Body of pancreas (tissue), 4 donors: ENCODE results near the gene FILIP1L. TPM values are rescaled to one million over a fixed set of nuclear protein-coding genes. Genes with fewer than 3 reads are reported as not detected.

Source experiments
- ATAC-seq: fragments of 150-250 bp; one replicate; pipeline ENCODE4 v1.9.1; 2016
- DNase-seq, 4 donors: peaks; one replicate each; pipeline ENCODE4 v3.0.0-alpha.2; 2019
- H3K27ac ChIP-seq, 4 donors: fragments of 200-600 bp; sonication (generic); 1 replicate in 3 of 4; 2 replicates in 1 of 4; pipeline versions ENCODE4 v1.5.1 to v1.6.1; 2016 to 2019; ENCODE audit warnings: mild to moderate bottlenecking in 1 of 4, mixed read lengths in 1 of 4, moderate library complexity in 1 of 4
- H3K27me3 ChIP-seq, 2 donors: fragments of 200-600 bp; sonication (generic); one replicate each; pipeline ENCODE4 v1.6.0; 2016; ENCODE audit warnings: mild to moderate bottlenecking in 1 of 2
- H3K36me3 ChIP-seq, 2 donors: fragments of 200-600 bp; sonication (generic); replicated peaks in 1 of 2; 2 replicates each; pipeline ENCODE4 v1.5.1; 2016; ENCODE audit warnings: low read depth in 2 of 2; ENCODE audit not compliant: insufficient read depth in 1 of 2
- H3K4me1 ChIP-seq: fragments of 200-600 bp; sonication (generic); one replicate; pipeline ENCODE4 v1.6.0; 2016
- H3K4me3 ChIP-seq, 2 donors: fragments of 200-600 bp; sonication (generic); 1 replicate in 1 of 2; 2 replicates in 1 of 2; pipeline ENCODE4 v1.5.1; 2016 to 2019
- H3K9me3 ChIP-seq, 3 donors: fragments of 200-600 bp; sonication (generic); 1 replicate in 2 of 3; 2 replicates in 1 of 3; pipeline ENCODE4 v1.5.1; 2016
- POLR2A ChIP-seq, 3 donors: fragments of 450-650 bp; IDR thresholded peaks; one replicate each; pipeline ENCODE4 v1.6.1; 2016; ENCODE audit warnings: antibody characterized with exemption in 3 of 3, mild to moderate bottlenecking in 2 of 3
- whole genome bisulfite sequencing, 2 donors: methylation state at CpG; one replicate each; pipeline ENCODE4 v1.1.5; 2017; 5-methylcytosine and 5-hydroxymethylcytosine counted together
- intact Hi-C: fragments of 100-400 bp; cut with DNase I; formaldehyde crosslinking; loops from one replicate; pipeline ENCODE4 v1.15.1; 2023
- total RNA-seq, 2 donors: library from RNA; depleted of rRNA; stranded (reverse); fragments of >200 nt; gene quantifications; one replicate each; pipeline ENCODE4 v1.1.0, GENCODE V29; 2016
- TF ChIP-seq, protein P1 (sequence below), 7 experiments: fragments of 450-650 bp in 4 of 7; fragments of 200-600 bp in 3 of 7; sonication (generic) in 3 of 7; IDR thresholded peaks; one replicate each; pipeline ENCODE4 v1.5.1; 2016 to 2019; ENCODE audit warnings: antibody characterized with exemption in 7 of 7

Gene FILIP1L
- total RNA-seq, 2 donors from 2014 or later = 27.8 to 47.8 TPM

DNA sequence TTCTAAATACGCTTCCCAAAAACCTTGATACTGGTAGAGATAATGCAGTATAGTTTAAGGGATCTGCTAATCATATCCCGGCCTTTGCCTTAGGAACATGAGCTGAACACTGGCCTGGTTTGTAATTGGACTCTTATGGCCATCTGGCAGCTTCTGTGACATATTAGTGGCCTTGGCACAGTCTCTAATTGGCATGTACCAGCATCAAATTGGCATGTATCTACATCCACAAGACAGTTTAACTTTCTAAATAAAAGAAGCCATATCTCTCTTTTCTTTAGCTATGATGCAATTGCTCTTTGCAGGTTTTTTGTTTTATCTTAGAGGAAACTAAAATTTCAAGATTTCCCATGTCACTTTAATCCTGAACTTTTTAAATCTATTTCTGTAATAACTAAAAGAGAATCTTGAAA is 44.6 kb upstream of the FILIP1L start:
- Histone ChIP-seq H3K27me3 (no peaks in the 10 kb centered on the region), H3K4me3 (no peak overlapping the region), H3K4me1 (peaks cover 9% of the 10 kb centered on the region), H3K27ac (peak overlapping the region in 2 of 4 donors; percentile 6 to 9), H3K36me3 (no peaks in the 10 kb centered on the region), H3K9me3 (peaks cover 0 to 8% (median 0%) of the 10 kb centered on the region in 3 donors)
- WGBS, 2 donors = 54 to 84% methylated on average over 2 of the region's 2 CpGs
- ATAC-seq (no peak), DNase-seq (no peak)
- intact Hi-C loops = no loop called here
- TF ChIP-seq, protein P1, sequence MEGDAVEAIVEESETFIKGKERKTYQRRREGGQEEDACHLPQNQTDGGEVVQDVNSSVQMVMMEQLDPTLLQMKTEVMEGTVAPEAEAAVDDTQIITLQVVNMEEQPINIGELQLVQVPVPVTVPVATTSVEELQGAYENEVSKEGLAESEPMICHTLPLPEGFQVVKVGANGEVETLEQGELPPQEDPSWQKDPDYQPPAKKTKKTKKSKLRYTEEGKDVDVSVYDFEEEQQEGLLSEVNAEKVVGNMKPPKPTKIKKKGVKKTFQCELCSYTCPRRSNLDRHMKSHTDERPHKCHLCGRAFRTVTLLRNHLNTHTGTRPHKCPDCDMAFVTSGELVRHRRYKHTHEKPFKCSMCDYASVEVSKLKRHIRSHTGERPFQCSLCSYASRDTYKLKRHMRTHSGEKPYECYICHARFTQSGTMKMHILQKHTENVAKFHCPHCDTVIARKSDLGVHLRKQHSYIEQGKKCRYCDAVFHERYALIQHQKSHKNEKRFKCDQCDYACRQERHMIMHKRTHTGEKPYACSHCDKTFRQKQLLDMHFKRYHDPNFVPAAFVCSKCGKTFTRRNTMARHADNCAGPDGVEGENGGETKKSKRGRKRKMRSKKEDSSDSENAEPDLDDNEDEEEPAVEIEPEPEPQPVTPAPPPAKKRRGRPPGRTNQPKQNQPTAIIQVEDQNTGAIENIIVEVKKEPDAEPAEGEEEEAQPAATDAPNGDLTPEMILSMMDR (IDR thresholded peaks at IDR 0.05) = no peak
- TF ChIP-seq POLR2A (IDR thresholded peaks at IDR 0.05) = no peak

DNA sequence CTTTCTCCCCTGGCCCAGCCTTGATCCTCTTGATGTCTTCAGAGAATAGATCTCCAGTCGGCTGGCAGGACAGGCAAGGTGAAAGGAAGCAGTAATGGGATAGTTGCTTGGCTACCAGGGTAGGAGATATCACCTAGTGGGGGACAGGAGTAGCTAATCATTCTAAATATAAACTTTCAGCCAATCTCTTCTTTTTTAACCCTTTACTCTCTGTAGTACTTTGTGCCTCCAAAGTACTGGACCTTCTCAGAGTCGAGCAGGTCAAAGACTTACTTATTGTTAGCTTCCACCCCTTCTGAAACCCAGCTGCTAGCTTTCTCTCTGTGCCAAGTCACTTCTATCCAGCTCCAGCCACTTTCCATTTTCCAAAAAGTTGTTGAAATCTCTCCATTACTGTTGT is 43.4 kb upstream of the FILIP1L start:
- intact Hi-C loops = no loop called here
- Histone ChIP-seq H3K27me3 (no peaks in the 10 kb centered on the region), H3K4me3 (no peak overlapping the region), H3K36me3 (no peaks in the 10 kb centered on the region), H3K27ac (no peak overlapping the region), H3K9me3 (peaks cover 0 to 8% (median 0%) of the 10 kb centered on the region in 3 donors), H3K4me1 (peaks cover 9% of the 10 kb centered on the region)
- TF ChIP-seq, protein P1 (IDR thresholded peaks at IDR 0.05) = no peak
- TF ChIP-seq POLR2A (IDR thresholded peaks at IDR 0.05) = no peak
- DNase-seq = no peak
- WGBS, 2 donors = 86 to 89% methylated on average over 2 of the region's 2 CpGs
- ATAC-seq = no peak

DNA sequence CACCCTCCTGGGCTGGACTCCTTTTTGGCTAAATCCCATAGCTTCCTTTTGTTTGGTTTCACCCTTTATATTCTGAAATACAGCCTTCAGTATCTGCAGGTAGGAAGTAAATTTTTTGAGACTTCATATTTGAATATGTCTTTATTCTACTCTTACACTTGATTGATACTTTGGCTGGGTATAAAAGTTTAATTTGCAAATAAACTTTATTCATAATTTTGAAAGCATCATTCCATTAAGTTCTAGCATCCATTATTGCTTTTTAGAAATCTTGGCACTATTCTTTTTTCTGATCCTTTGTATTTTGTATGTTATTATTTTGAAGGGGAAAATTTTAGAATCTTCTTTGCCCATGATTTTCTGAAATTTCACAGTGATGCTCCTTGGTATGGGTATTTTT is 41.3 kb upstream of the FILIP1L start:
- Histone ChIP-seq H3K4me1 (peaks cover 9% of the 10 kb centered on the region), H3K27ac (no peak overlapping the region), H3K27me3 (no peaks in the 10 kb centered on the region), H3K4me3 (no peak overlapping the region), H3K9me3 (peaks cover 0 to 8% (median 0%) of the 10 kb centered on the region in 3 donors), H3K36me3 (no peaks in the 10 kb centered on the region)
- DNase-seq (no peak), ATAC-seq (no peak)
- TF ChIP-seq, protein P1 (IDR thresholded peaks at IDR 0.05) = no peak
- TF ChIP-seq POLR2A (IDR thresholded peaks at IDR 0.05) = no peak
- intact Hi-C loops = no loop called here

DNA sequence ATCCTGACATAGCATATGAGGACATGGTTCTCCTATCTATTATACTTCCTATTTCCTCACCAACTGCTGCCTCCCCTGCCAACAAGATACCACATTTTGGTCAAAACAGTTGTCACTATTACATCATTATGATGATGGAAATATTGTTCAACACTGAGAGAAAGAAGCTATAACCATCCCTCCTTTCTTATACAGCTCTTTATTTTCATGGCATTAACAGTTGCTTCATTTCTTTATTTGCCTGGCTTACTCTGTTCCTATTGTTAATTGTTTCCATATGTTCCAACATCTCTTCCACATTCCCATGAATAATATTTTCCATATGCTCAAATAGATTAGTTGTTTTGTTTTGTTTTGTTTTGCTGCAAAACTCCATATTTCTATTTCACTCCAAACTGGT is 40.8 kb upstream of the FILIP1L start:
- Histone ChIP-seq H3K36me3 (no peaks in the 10 kb centered on the region), H3K4me3 (no peak overlapping the region), H3K4me1 (peaks cover 9% of the 10 kb centered on the region), H3K9me3 (peaks cover 0 to 8% (median 0%) of the 10 kb centered on the region in 3 donors), H3K27ac (no peak overlapping the region), H3K27me3 (no peaks in the 10 kb centered on the region)
- no peak for DNase-seq
- intact Hi-C loops = no loop called here
- ATAC-seq = no peak
- TF ChIP-seq, protein P1 (IDR thresholded peaks at IDR 0.05) = no peak
- no peak for TF ChIP-seq POLR2A (IDR thresholded peaks at IDR 0.05)

DNA sequence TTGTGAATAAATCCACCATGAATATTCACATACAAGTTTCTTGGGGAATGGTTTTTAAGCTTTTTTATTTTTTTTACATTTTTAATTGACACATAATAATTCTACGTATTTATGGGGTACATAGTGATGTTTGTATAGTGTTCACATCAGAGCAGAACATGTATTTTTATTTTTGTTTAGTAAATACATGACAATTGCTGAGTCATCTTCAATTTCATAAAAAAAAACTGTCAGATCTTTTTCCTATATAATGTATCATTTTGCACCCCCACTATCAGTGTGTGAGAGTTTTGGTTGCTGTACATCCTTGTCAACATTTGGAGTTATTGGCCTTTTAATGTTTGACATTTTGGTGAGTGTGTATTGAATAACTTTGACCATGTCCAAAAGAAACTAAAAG is 39.9 kb upstream of the FILIP1L start:
- DNase-seq (no peak), ATAC-seq (no peak)
- no peak overlapping the region for H3K27ac ChIP-seq
- peaks cover 4% of the 10 kb centered on the region for H3K4me1 ChIP-seq
- H3K27me3 ChIP-seq = no peaks in the 10 kb centered on the region
- intact Hi-C loops = no loop called here
- TF ChIP-seq, protein P1 (IDR thresholded peaks at IDR 0.05) = no peak
- no peak for TF ChIP-seq POLR2A (IDR thresholded peaks at IDR 0.05)
- no peak overlapping the region for H3K4me3 ChIP-seq
- 95 to 97% methylated on average over 1 of the region's 1 CpG for WGBS, 2 donors
- H3K9me3 ChIP-seq = peaks cover 0 to 8% (median 0%) of the 10 kb centered on the region in 3 donors
- H3K36me3 ChIP-seq = no peaks in the 10 kb centered on the region
